OCI-M1 (cell line): ENCODE results near the gene LRRC8A.
"Not testable (repeated sequence)": the region's sequence is repeated elsewhere in the genome, so short reads cannot be mapped to it uniquely, and the experiment has no call there.

Source experiments
- DNase-seq: peaks from one replicate; lab custom pipeline; 2025; lab: John Stamatoyannopoulos, UW

The LRRC8A gene

GRCh38 chr9:128921881-128922763 is 40.2 kb downstream of the LRRC8A start:
- DNase-seq = no peak

- DNase-seq = no peak
Measured at GRCh38 chr9:128923493-128923883, 41.6 kb downstream of the LRRC8A start.

- DNase-seq = peak; percentile 60
Measured at GRCh38 chr9:128927731-128928411, 45.9 kb downstream of the LRRC8A start.

- no peak for DNase-seq
Measured at GRCh38 chr9:128928624-128929023, 46.7 kb downstream of the LRRC8A start.

GRCh38 chr9:128929560-128929959 is 47.6 kb downstream of the LRRC8A start:
- no peak for DNase-seq

- no peak for DNase-seq
Measured at GRCh38 chr9:128933731-128934130, 51.8 kb downstream of the LRRC8A start.

GRCh38 chr9:128936171-128936865 is 54.4 kb downstream of the LRRC8A start:
- DNase-seq = no peak

GRCh38 chr9:128937310-128938165 is 55.6 kb downstream of the LRRC8A start:
- DNase-seq = no peak

- DNase-seq = no peak
Measured at GRCh38 chr9:128940271-128940921, 58.5 kb downstream of the LRRC8A start.

- DNase-seq = no peak
Measured at GRCh38 chr9:128940946-128941755, 59.2 kb downstream of the LRRC8A start.

- no peak for DNase-seq
Measured at GRCh38 chr9:128943832-128944620, 62.1 kb downstream of the LRRC8A start.

GRCh38 chr9:128944966-128945365 is 63.0 kb downstream of the LRRC8A start:
- not testable (repeated sequence) for DNase-seq

- no peak for DNase-seq
Measured at GRCh38 chr9:128945798-128946501, 64.0 kb downstream of the LRRC8A start.

GRCh38 chr9:128946571-128947276 is 64.8 kb downstream of the LRRC8A start:
- DNase-seq = peak; percentile 62

GRCh38 chr9:128947277-128947526 is 65.3 kb downstream of the LRRC8A start:
- DNase-seq = no peak

GRCh38 chr9:128947527-128948301 is 65.8 kb downstream of the LRRC8A start, which contains the start of the genes DOLK and NUP188:
Gene DOLK, minus strand, starts transcription at chr9:128947603. Its CDS starts 300 bp downstream, at chr9:128947303.
Gene NUP188, plus strand, starts transcription at chr9:128947699. Its CDS starts 21 bp downstream, at chr9:128947720.
- DNase-seq = peak; percentile 96

GRCh38 chr9:128961403-128961802 is 79.5 kb downstream of the LRRC8A start:
- DNase-seq = not testable (repeated sequence)
